Chondrocyte (in vitro differentiated cells): ENCODE measurements around the gene OSBPL9. TPM values are rescaled to one million over a fixed set of nuclear protein-coding genes. Genes with fewer than 3 reads are reported as not detected.

Experiments
- DNase-seq: peaks from one replicate; pipeline ENCODE4 v3.0.0; 2021; ENCODE audit warnings: mixed read lengths, low spot score
- H3K27ac Mint-ChIP-seq: one replicate; pipeline ENCODE4 v1.8.0; 2021; ENCODE audit warnings: mild to moderate bottlenecking, moderate library complexity, mixed read lengths; ENCODE audit not compliant: unreplicated experiment
- H3K27me3 Mint-ChIP-seq: 2 replicates; pipeline ENCODE4 v1.8.0; 2021; ENCODE audit warnings: low read depth, mixed read lengths
- H3K36me3 Mint-ChIP-seq: 2 replicates; pipeline ENCODE4 v1.8.0; 2021; ENCODE audit warnings: low read depth, mixed read lengths
- H3K4me1 Mint-ChIP-seq: 2 replicates; pipeline ENCODE4 v1.8.0; 2021; ENCODE audit warnings: low read depth, mild to moderate bottlenecking, mixed read lengths
- H3K4me3 Mint-ChIP-seq: one replicate; pipeline ENCODE4 v1.8.0; 2021; ENCODE audit warnings: mild to moderate bottlenecking, moderate library complexity, mixed read lengths; ENCODE audit not compliant: unreplicated experiment
- H3K9me3 Mint-ChIP-seq: 2 replicates; pipeline ENCODE4 v1.8.0; 2021; ENCODE audit warnings: low read depth, mixed read lengths
- CTCF ChIP-seq: fragments of 200-600 bp; sonication (generic); IDR thresholded peaks from 2 replicates; pipeline ENCODE4 v1.5.0; 2021; ENCODE audit warnings: antibody characterized with exemption, mild to moderate bottlenecking, moderate library complexity
- total RNA-seq: library from RNA; stranded (reverse); gene quantifications from 3 replicates; pipeline ENCODE4 v1.2.1, GENCODE V29; 2021

Gene OSBPL9
- total RNA-seq, 1 donor from 2014 or later: 186 TPM

GRCh38 chr1:51618715-51619114 lies 1.8 kb downstream of the OSBPL9 start:
- no peak for TF ChIP-seq CTCF
- H3K27ac Mint-ChIP-seq: peak overlapping the region; percentile 90
- peaks cover 2% of the 10 kb centered on the region for H3K36me3 Mint-ChIP-seq
- no peaks in the 10 kb centered on the region for H3K27me3 Mint-ChIP-seq
- peak overlapping the region; percentile 99 for H3K4me3 Mint-ChIP-seq
- no peak for DNase-seq
- peaks cover 64% of the 10 kb centered on the region for H3K4me1 Mint-ChIP-seq
- H3K9me3 Mint-ChIP-seq: no peaks in the 10 kb centered on the region

- no peaks in the 10 kb centered on the region for H3K9me3 Mint-ChIP-seq
- peak overlapping the region; percentile 70 for H3K27ac Mint-ChIP-seq
- peaks cover 2% of the 10 kb centered on the region for H3K36me3 Mint-ChIP-seq
- peaks cover 69% of the 10 kb centered on the region for H3K4me1 Mint-ChIP-seq
- no peak for TF ChIP-seq CTCF
- no peaks in the 10 kb centered on the region for H3K27me3 Mint-ChIP-seq
- DNase-seq: no peak
- H3K4me3 Mint-ChIP-seq: peak overlapping the region; percentile 26
Observed at GRCh38 chr1:51620470-51620869, 3.6 kb downstream of the OSBPL9 start.

GRCh38 chr1:51621161-51621560 lies 4.3 kb downstream of the OSBPL9 start:
- no peaks in the 10 kb centered on the region for H3K9me3 Mint-ChIP-seq
- H3K4me1 Mint-ChIP-seq: peaks cover 68% of the 10 kb centered on the region
- H3K36me3 Mint-ChIP-seq: peaks cover 2% of the 10 kb centered on the region
- no peak overlapping the region for H3K4me3 Mint-ChIP-seq
- peak overlapping the region; percentile 34 for H3K27ac Mint-ChIP-seq
- no peak for DNase-seq
- no peak for TF ChIP-seq CTCF
- H3K27me3 Mint-ChIP-seq: no peaks in the 10 kb centered on the region

- H3K27ac Mint-ChIP-seq: peak overlapping the region; percentile 34
- no peaks in the 10 kb centered on the region for H3K9me3 Mint-ChIP-seq
- no peak for DNase-seq
- peaks cover 2% of the 10 kb centered on the region for H3K36me3 Mint-ChIP-seq
- H3K27me3 Mint-ChIP-seq: no peaks in the 10 kb centered on the region
- TF ChIP-seq CTCF: no peak
- H3K4me1 Mint-ChIP-seq: peaks cover 64% of the 10 kb centered on the region
- H3K4me3 Mint-ChIP-seq: no peak overlapping the region
Observed at GRCh38 chr1:51621841-51622454, 5.1 kb downstream of the OSBPL9 start.

GRCh38 chr1:51622455-51622913 lies 5.6 kb downstream of the OSBPL9 start:
- Mint-ChIP-seq H3K4me1 (peaks cover 66% of the 10 kb centered on the region), H3K27ac (peak overlapping the region; percentile 34), H3K4me3 (no peak overlapping the region), H3K9me3 (no peaks in the 10 kb centered on the region), H3K27me3 (no peaks in the 10 kb centered on the region), H3K36me3 (no peaks in the 10 kb centered on the region)
- TF ChIP-seq CTCF: no peak
- DNase-seq: no peak
